H1 (cell line): ENCODE results near the gene SLC35F1. TPM values are rescaled to one million over a fixed set of nuclear protein-coding genes. Genes with fewer than 3 reads are reported as not detected.

ENCODE experiments used
- CTCF ChIA-PET: fragments of 300-600 bp; sonication (Branson Sonifier 250); formaldehyde crosslinking; loops from one replicate; lab custom pipeline; 2021; ENCODE audit not compliant: partially characterized antibody; lab: Charles Lee
- POLR2A ChIA-PET: fragments of 300-600 bp; sonication (Branson Sonifier 250); formaldehyde crosslinking; loops from one replicate; lab custom pipeline; 2021; ENCODE audit warnings: inconsistent platforms; ENCODE audit not compliant: partially characterized antibody; lab: Charles Lee
- DNase-seq, 2 experiments: peaks; one replicate each; pipeline versions ENCODE4 v3.0.0 to v3.0.0-alpha.2; 2010 to 2022; ENCODE audit warnings: low spot score in 2 of 2, low read depth in 1 of 2, mixed read lengths in 1 of 2
- FAIRE-seq: peaks from 2 replicates; lab custom pipeline; 2011; peaks lifted over from hg19 to GRCh38; lab: Jason Lieb, UNC
- H2AFZ ChIP-seq: 2 replicates; pipeline ENCODE4 v1.8.1; 2012; ENCODE audit warnings: low read length, inconsistent platforms
- H2AK5ac ChIP-seq: 2 replicates; pipeline ENCODE4 v1.6.1; 2013; ENCODE audit warnings: low read depth, low read length
- H2BK120ac ChIP-seq: replicated peaks from 2 replicates; pipeline ENCODE3; 2013; ENCODE audit warnings: low read depth, low read length, inconsistent platforms
- H2BK12ac ChIP-seq: 2 replicates; pipeline ENCODE4 v1.6.1; 2013; ENCODE audit warnings: low read depth, low read length
- H2BK15ac ChIP-seq: 2 replicates; pipeline ENCODE4 v1.6.1; 2013; ENCODE audit warnings: low read length
- H2BK20ac ChIP-seq: 2 replicates; pipeline ENCODE4 v1.6.1; 2013; ENCODE audit warnings: low read length
- H2BK5ac ChIP-seq: 2 replicates; pipeline ENCODE4 v1.6.1; 2013; ENCODE audit warnings: low read depth, low read length
- H3K14ac ChIP-seq: 2 replicates; pipeline ENCODE4 v1.6.1; 2013; ENCODE audit warnings: inconsistent platforms; ENCODE audit not compliant: insufficient read length
- H3K18ac ChIP-seq: 2 replicates; pipeline ENCODE4 v1.6.1; 2013; ENCODE audit warnings: low read length; ENCODE audit errors: extremely low read depth
- H3K23ac ChIP-seq: 2 replicates; pipeline ENCODE4 v1.6.1; 2013; ENCODE audit warnings: inconsistent platforms; ENCODE audit not compliant: insufficient read length
- H3K23me2 ChIP-seq: 2 replicates; pipeline ENCODE4 v1.6.1; 2013; ENCODE audit warnings: low read depth, low read length
- H3K27ac ChIP-seq: 2 replicates; pipeline ENCODE4 v1.6.1; 2011; ENCODE audit warnings: low read depth, low read length, inconsistent platforms
- H3K27me3 ChIP-seq, 4 experiments: replicated peaks in 1 of 4; 1 replicate in 1 of 4; 2 replicates in 3 of 4; pipeline versions ENCODE4 v1.6.1 to v1.8.1; 2011 to 2013; ENCODE audit warnings: low read length in 3 of 4, mild to moderate bottlenecking in 3 of 4, inconsistent platforms in 2 of 4, mixed read lengths in 2 of 4, moderate library complexity in 1 of 4; ENCODE audit not compliant: control insufficient read depth in 3 of 4, insufficient read depth in 3 of 4; ENCODE audit errors: extremely low read depth in 1 of 4
- H3K36me3 ChIP-seq, 4 experiments: 2 replicates each; pipeline versions ENCODE4 v1.6.1 to v1.8.1; 2011 to 2013; ENCODE audit warnings: mild to moderate bottlenecking in 4 of 4, low read length in 3 of 4, moderate library complexity in 2 of 4, control low read depth in 1 of 4, inconsistent platforms in 1 of 4; ENCODE audit not compliant: insufficient read depth in 4 of 4, control insufficient read depth in 2 of 4
- H3K4ac ChIP-seq: replicated peaks from 2 replicates; pipeline ENCODE3; 2013; ENCODE audit warnings: low read length, low read depth, mixed read lengths, inconsistent platforms; ENCODE audit not compliant: insufficient read length
- H3K4me1 ChIP-seq, 4 experiments: replicated peaks in 1 of 4; 1 replicate in 1 of 4; 2 replicates in 3 of 4; pipeline versions ENCODE4 v1.6.1 to v1.8.1; 2011 to 2013; ENCODE audit warnings: low read length in 3 of 4, inconsistent platforms in 2 of 4, mixed read lengths in 1 of 4; ENCODE audit not compliant: insufficient read depth in 4 of 4, control insufficient read depth in 3 of 4
- H3K4me2 ChIP-seq, 2 experiments: 2 replicates each; pipeline versions ENCODE4 v1.6.1 to v1.8.1; 2011 to 2013; ENCODE audit warnings: low read depth in 2 of 2, low read length in 2 of 2, control low read depth in 1 of 2, inconsistent platforms in 1 of 2, mild to moderate bottlenecking in 1 of 2; ENCODE audit not compliant: insufficient read depth in 1 of 2
- H3K4me3 ChIP-seq, 4 experiments: fragments of 200-600, 300-600 bp in 1 of 4; sonication (generic), shearing (Covaris generic), sonication (Bioruptor Twin) in 1 of 4; 2 replicates each; pipeline versions ENCODE4 v1.5.1 to v1.8.1; 2011 to 2016; ENCODE audit warnings: low read length in 4 of 4, low read depth in 3 of 4, control low read depth in 2 of 4, inconsistent platforms in 2 of 4, mild to moderate bottlenecking in 2 of 4, mixed read lengths in 1 of 4, moderate library complexity in 1 of 4; ENCODE audit not compliant: insufficient read depth in 2 of 4; ENCODE audit errors: extremely low read depth in 1 of 4
- H3K56ac ChIP-seq: replicated peaks from 2 replicates; pipeline ENCODE3; 2013; ENCODE audit warnings: low read depth, mild to moderate bottlenecking, mixed read lengths, low read length, inconsistent platforms; ENCODE audit not compliant: insufficient read length
- H3K79me1 ChIP-seq: 2 replicates; pipeline ENCODE4 v1.6.1; 2013; ENCODE audit warnings: low read depth, low read length, control low read depth
- H3K79me2 ChIP-seq, 2 experiments: 2 replicates each; pipeline versions ENCODE4 v1.6.1 to v1.8.1; 2012 to 2013; ENCODE audit warnings: low read length in 2 of 2, mild to moderate bottlenecking in 2 of 2, inconsistent platforms in 1 of 2; ENCODE audit not compliant: insufficient read depth in 2 of 2, control insufficient read depth in 1 of 2
- H3K9ac ChIP-seq, 4 experiments: replicated peaks in 1 of 4; 1 replicate in 1 of 4; 2 replicates in 3 of 4; pipeline versions ENCODE4 v1.6.1 to v1.8.1; 2011 to 2013; ENCODE audit warnings: low read depth in 3 of 4, low read length in 3 of 4, control low read depth in 2 of 4, mild to moderate bottlenecking in 2 of 4, moderate library complexity in 2 of 4, inconsistent platforms in 1 of 4; ENCODE audit errors: extremely low read depth in 1 of 4
- H3K9me3 ChIP-seq, 2 experiments: 2 replicates each; pipeline versions ENCODE4 v1.6.1 to v1.8.1; 2012 to 2013; ENCODE audit warnings: mild to moderate bottlenecking in 2 of 2, moderate library complexity in 2 of 2, control low read depth in 1 of 2, inconsistent platforms in 1 of 2, low read depth in 1 of 2, low read length in 1 of 2, mixed read lengths in 1 of 2; ENCODE audit not compliant: insufficient read depth in 2 of 2
- H4K20me1 ChIP-seq, 2 experiments: replicated peaks in 1 of 2; 2 replicates each; pipeline versions ENCODE3 to v1.8.1; 2011 to 2013; ENCODE audit warnings: inconsistent platforms in 2 of 2, low read length in 2 of 2, mild to moderate bottlenecking in 1 of 2; ENCODE audit not compliant: insufficient read depth in 2 of 2, control insufficient read depth in 1 of 2
- H4K5ac ChIP-seq: 2 replicates; pipeline ENCODE4 v1.6.1; 2013; ENCODE audit warnings: low read length, low read depth, mixed read lengths, inconsistent platforms; ENCODE audit not compliant: insufficient read length
- H4K8ac ChIP-seq: 2 replicates; pipeline ENCODE4 v1.8.0; 2013; ENCODE audit warnings: mild to moderate bottlenecking, moderate library complexity, low read length, inconsistent platforms; ENCODE audit not compliant: insufficient read depth; ENCODE audit errors: extremely low read depth
- H4K91ac ChIP-seq: replicated peaks from 2 replicates; pipeline ENCODE3; 2013; ENCODE audit warnings: low read length, mixed read lengths, inconsistent platforms; ENCODE audit not compliant: insufficient read length
- ATF2 ChIP-seq: IDR thresholded peaks from 2 replicates; pipeline ENCODE4 v1.6.1; 2012; ENCODE audit warnings: low read length, inconsistent platforms
- BACH1 ChIP-seq: IDR thresholded peaks from 2 replicates; pipeline ENCODE4 v1.6.1; 2012; ENCODE audit warnings: low read length, improper control_type of control experiment
- CHD2 ChIP-seq: IDR thresholded peaks from 2 replicates; pipeline ENCODE4 v1.6.1; 2012; ENCODE audit warnings: low read length, improper control_type of control experiment
- CTBP2 ChIP-seq: IDR thresholded peaks from 2 replicates; pipeline ENCODE4 v1.7.0; 2011; ENCODE audit warnings: borderline replicate concordance, mild to moderate bottlenecking, moderate library complexity, mixed read lengths, low read length; ENCODE audit not compliant: insufficient read depth, insufficient read length
- EZH2 ChIP-seq: fragments of 200-600 bp; sonication (generic); IDR thresholded peaks from 2 replicates; pipeline ENCODE4 v1.7.1; 2012; ENCODE audit warnings: low read depth, mild to moderate bottlenecking, moderate library complexity, low read length, inconsistent platforms; ENCODE audit not compliant: severe bottlenecking
- FOSL1 ChIP-seq: IDR thresholded peaks from 2 replicates; pipeline ENCODE4 v1.6.1; 2011; ENCODE audit warnings: mild to moderate bottlenecking, low read depth, low read length, moderate library complexity; ENCODE audit not compliant: insufficient read depth
- NRF1 ChIP-seq: IDR thresholded peaks from 2 replicates; pipeline ENCODE4 v1.6.1; 2011; ENCODE audit warnings: mild to moderate bottlenecking, low read depth, low read length, improper control_type of control experiment
- POLR2A ChIP-seq, 2 experiments: IDR thresholded peaks; 1 replicate in 1 of 2; 2 replicates in 1 of 2; pipeline ENCODE4 v1.6.1; 2011; ENCODE audit warnings: low read depth in 2 of 2, low read length in 2 of 2, mild to moderate bottlenecking in 2 of 2; ENCODE audit errors: control extremely low read depth in 1 of 2
- SIRT6 ChIP-seq: IDR thresholded peaks from one replicate; pipeline ENCODE4 v1.7.1; 2012; ENCODE audit warnings: low read length, inconsistent platforms
- SP4 ChIP-seq: IDR thresholded peaks from 2 replicates; pipeline ENCODE4 v1.6.1; 2012; ENCODE audit warnings: low read length, inconsistent platforms
- TAF1 ChIP-seq: IDR thresholded peaks from 2 replicates; pipeline ENCODE4 v1.6.1; 2011; ENCODE audit warnings: mild to moderate bottlenecking, low read depth, low read length
- USF2 ChIP-seq: IDR thresholded peaks from 2 replicates; pipeline ENCODE4 v1.6.1; 2011; ENCODE audit warnings: low read length, improper control_type of control experiment
- WGBS, 2 experiments: shearing (Covaris generic) in 1 of 2; methylation state at CpG; one replicate each; pipeline versions ENCODE4 v1.1.6 to v1.1.7; 2013 to 2015; ENCODE audit warnings: low lambda C conversion rate in 2 of 2, mixed read lengths in 2 of 2, inconsistent platforms in 1 of 2, low coverage in 1 of 2, missing lambda C conversion rate in 1 of 2; ENCODE audit not compliant: insufficient replicate concordance in 2 of 2, insufficient coverage in 1 of 2, insufficient read length in 1 of 2; ENCODE audit errors: extremely low coverage in 1 of 2, missing lambda C conversion rate in 1 of 2; 5-methylcytosine and 5-hydroxymethylcytosine counted together
- polyA plus RNA-seq, 7 experiments: library from polyadenylated mRNA; depleted of rRNA in 3 of 7; stranded (reverse) in 5 of 7; unstranded in 2 of 7; fragments of >200 nt in 5 of 7; fragments of 200-250 nt in 2 of 7; gene quantifications; 1 replicate in 5 of 7; 2 replicates in 1 of 7; 4 replicates in 1 of 7; pipeline versions ENCODE4 v1.2.1 to v1.2.3, GENCODE V29; 2011 to 2013; ENCODE audit warnings: missing spikeins in 2 of 7, mixed read lengths in 2 of 7
- total RNA-seq: library from RNA; stranded (reverse); fragmentation: NEBNext Ultra II Directional; extraction: Animal tissue kit (Norgen Biotek cat#: 25700); gene quantifications from 2 replicates; pipeline ENCODE4 v1.2.1, GENCODE V29; 2021

The SLC35F1 gene
- total and polyA plus RNA-seq, 2 of the 8 experiments (the other 6 are each of a cell fraction or from before 2014, with no cell fraction given) = 7.0 to 10.0 TPM

- Histone ChIP-seq H3K79me2 (no peaks in the 10 kb centered on the region), H3K23me2 (no peaks in the 10 kb centered on the region), H3K79me1 (no peaks in the 10 kb centered on the region), H3K56ac (no peak overlapping the region), H3K4me2 (no peak overlapping the region), H3K36me3 (no peaks in the 10 kb centered on the region), H4K20me1 (no peaks in the 10 kb centered on the region), H2BK12ac (no peak overlapping the region), H3K9ac (no peak overlapping the region), H2AFZ (no peak overlapping the region), H3K4me3 (no peak overlapping the region), H4K5ac (no peak overlapping the region), H3K27me3 (no peaks in the 10 kb centered on the region), H2BK5ac (no peak overlapping the region), H2BK120ac (no peak overlapping the region), H4K8ac (no peak overlapping the region), H3K9me3 (peaks cover 0 to 4% of the 10 kb centered on the region in 2 experiments; a peak in 1 of 4 replicates), H3K18ac (no peak overlapping the region), H3K4me1 (no peaks in the 10 kb centered on the region), H2BK20ac (no peak overlapping the region), H2AK5ac (no peak overlapping the region), H3K27ac (no peak overlapping the region), H4K91ac (no peak overlapping the region), H3K14ac (no peak overlapping the region), H2BK15ac (no peak overlapping the region), H3K4ac (no peak overlapping the region), H3K23ac (no peak overlapping the region)
- DNase-seq (no peak), FAIRE-seq (no peak)
- POLR2A ChIA-PET = no interaction called here
- 94% methylated on average over 2 of the region's 2 CpGs; no CpG with 5 or more reads in 1 of the 2 experiments for WGBS, 2 experiments
- CTCF ChIA-PET = interaction anchor here (1.5 kb wide), 1 partner anchor 35 kb away, joined by 4 read pairs; no protein-coding TSS in a partner anchor
- no peak for TF ChIP-seq POLR2A (IDR thresholded peaks at IDR 0.05; ENCODE audit: control extremely low read depth in 1 of 2, low read depth in 2 of 2, low read length in 2 of 2)
- TF ChIP-seq USF2 = no peak
- no peak for TF ChIP-seq CTBP2
- TF ChIP-seq SIRT6 = no peak
- TF ChIP-seq TAF1 = no peak
- no peak for TF ChIP-seq CHD2
- no peak for TF ChIP-seq EZH2
- no peak for TF ChIP-seq ATF2
- TF ChIP-seq NRF1 = no peak
- no peak for TF ChIP-seq BACH1
- no peak for TF ChIP-seq SP4
- TF ChIP-seq FOSL1 = no peak
Measured at GRCh38 chr6:118353564-118353963, 446.5 kb downstream of the SLC35F1 start.
